Fibroblast of skin of left quadriceps (primary cell): Measurements from ENCODE around the gene STT3B.
"Not testable (repeated sequence)": the region's sequence is repeated elsewhere in the genome, so short reads cannot be mapped to it uniquely, and the experiment has no call there.

Experiments
- DNase-seq, 2 experiments: peaks; one replicate each; pipeline ENCODE4 v3.0.0-alpha.2; 2013; ENCODE audit warnings: low read depth in 2 of 2

STT3B gene

GRCh38 chr3:31592764-31593163, 60.0 kb downstream of the STT3B start:
- no peak for DNase-seq

DNA sequence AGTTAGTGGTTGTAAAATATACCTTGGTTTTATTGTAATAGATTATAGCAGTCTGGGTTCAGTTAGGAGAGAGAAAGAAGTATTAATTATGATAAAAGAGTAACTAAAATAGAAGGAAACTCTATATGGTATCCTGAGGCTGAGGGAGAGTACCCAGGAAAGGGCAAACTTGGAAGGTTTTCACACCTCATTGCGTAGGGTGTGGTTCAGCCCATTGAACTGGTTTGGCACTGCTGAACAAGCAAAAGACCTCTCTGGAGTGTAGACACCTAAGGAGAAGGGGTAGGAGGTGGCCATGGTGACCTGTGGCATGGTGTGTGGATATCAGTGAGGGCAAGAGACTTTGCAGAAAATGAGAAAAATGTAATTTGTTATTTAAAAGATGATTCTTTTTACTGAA, 63.5 kb downstream of the STT3B start:
- no peak for DNase-seq

GRCh38 chr3:31600431-31600830, 67.7 kb downstream of the STT3B start:
- no peak for DNase-seq

DNA sequence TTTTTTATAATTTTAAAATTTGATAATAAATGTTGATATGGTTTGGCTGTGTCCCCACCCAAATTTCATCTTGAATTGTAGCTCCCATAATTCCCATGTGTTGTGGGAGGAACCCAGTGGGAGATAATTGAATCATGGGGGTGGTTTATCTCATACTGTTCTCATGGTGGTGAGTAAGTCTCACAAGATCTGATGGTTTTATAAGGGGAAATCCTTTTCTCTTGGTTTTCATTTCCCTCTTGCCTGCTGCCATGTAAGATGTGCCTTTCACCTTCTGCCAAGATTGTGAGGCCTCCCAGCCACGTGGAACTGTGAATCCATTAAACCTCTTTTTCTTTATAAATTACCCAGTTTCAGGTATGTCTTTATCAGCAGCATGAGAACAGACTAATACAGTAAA, 72.6 kb downstream of the STT3B start:
- not testable (repeated sequence) for DNase-seq

DNA sequence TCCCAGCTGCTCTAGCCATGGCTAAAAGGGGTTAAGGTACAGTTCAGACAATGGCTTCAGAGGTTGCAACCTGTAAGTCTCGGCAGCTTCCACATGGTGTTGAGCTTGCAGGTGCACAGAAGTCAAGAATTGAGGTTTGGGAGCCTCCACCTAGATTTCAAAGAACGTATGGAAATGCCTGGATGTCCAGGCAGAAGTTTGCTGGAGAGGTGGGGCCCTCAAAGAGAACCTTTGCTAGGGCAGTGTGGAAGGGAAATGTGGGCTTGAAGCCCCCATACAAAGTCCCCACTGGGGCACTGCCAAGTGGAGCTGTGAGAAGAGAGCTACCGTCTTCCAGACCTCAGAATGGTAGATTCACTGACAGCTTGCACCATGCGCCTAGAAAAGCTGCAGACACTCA, 73.7 kb downstream of the STT3B start:
- DNase-seq: no peak

DNA sequence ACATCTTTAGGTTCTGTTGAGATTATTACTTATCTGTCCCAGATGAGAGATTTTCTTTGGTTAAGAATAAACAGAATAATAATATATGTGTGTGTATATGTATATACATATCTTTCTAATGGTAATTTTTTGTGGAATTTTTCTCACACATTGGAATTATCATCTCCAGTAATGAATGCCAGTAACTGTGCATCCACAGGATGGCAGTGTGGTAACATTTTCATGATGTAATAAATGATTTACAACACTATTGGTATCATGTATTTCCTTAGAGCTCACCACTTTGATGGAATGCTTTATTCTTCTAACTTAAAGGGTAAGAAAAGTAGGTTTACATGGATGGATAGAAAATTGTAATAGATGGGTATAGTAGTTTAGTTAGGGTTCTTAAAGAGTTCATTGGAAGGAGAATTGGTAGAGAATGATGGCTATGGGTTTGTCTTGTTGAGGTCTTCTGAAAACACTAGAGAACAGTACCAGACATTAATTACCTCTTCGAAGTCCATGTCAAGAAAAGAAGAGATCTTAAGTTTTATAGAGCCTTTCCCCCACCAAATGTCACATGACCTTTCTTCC, 78.1 kb downstream of the STT3B start:
- peak; percentile 6 to 20 for DNase-seq

- DNase-seq: no peak
Observed at GRCh38 chr3:31613177-31613576, 80.5 kb downstream of the STT3B start.

GRCh38 chr3:31613654-31614053, 80.9 kb downstream of the STT3B start:
- DNase-seq: no peak

- no peak for DNase-seq
Observed at GRCh38 chr3:31614162-31614921, 81.6 kb downstream of the STT3B start.

DNA sequence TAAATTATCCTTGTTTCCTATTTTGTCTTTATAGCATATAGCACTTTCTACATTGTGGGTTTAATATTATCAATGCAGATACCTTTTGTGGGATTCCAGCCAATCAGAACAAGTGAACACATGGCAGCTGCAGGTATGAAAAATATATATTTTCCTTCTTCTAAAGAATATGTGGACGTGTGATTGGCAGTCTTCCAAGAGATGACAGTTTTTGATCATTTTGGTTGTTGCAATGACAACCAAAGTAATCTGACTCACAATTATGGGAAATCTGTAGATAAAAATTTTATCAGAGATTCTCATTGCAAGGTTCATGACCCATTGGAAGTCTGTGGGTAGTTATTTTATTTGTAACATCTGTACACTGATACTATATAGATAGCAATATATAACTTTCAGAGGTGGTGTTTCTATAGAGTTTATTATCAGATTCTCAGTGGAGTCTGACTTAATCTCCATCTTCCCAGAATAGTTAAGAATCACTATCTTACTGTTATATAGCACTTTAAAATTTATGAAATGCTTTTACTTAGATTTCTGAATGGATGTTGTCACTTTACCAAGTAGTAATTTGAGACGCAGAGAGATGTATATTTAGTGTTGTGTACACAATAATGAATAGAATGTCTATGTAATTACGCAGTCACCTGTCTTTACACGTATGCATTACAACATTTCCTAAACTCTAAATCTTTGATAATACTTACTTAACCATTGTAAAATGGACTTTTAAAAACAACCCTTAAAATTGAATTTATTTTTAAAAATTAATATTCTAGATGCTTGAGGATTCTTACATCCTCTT, 82.5 kb downstream of the STT3B start:
- DNase-seq: no peak

DNA sequence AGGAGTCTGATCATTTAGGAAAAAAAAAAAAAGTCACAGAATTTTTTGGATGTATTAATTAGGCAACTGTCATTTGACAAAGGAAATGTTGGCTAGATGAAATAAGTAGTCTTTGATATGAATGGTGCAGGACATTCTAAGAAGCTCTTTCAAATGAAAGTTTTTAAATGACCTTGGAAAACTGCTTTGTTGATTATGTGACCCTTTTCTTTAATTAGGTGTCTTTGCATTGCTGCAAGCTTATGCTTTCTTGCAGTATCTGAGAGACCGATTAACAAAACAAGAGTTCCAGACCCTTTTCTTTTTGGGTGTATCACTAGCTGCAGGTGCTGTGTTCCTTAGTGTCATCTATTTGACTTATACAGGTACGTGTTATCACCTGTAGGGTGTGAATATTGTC, 84.0 kb downstream of the STT3B start:
- DNase-seq: no peak

DNA sequence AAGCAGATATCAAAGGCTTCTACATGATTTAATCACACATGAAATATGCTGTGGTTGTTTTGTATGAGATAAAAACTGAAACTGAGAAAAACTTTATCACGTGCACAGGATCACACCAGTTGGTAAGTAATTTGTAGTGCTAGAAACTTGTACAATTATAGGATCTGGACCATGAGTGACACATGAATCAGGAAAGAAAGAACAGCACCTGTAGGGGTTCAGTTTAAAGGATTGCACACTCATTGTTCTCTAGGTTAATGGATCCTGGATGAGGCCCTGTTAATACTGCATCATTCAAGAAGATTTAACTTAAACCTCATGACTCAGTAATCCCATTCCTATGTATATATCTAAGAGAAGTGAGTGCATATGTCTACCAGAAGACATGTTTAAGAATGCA, 87.9 kb downstream of the STT3B start:
- no peak for DNase-seq

GRCh38 chr3:31621314-31621713, 88.6 kb downstream of the STT3B start:
- no peak for DNase-seq

DNA sequence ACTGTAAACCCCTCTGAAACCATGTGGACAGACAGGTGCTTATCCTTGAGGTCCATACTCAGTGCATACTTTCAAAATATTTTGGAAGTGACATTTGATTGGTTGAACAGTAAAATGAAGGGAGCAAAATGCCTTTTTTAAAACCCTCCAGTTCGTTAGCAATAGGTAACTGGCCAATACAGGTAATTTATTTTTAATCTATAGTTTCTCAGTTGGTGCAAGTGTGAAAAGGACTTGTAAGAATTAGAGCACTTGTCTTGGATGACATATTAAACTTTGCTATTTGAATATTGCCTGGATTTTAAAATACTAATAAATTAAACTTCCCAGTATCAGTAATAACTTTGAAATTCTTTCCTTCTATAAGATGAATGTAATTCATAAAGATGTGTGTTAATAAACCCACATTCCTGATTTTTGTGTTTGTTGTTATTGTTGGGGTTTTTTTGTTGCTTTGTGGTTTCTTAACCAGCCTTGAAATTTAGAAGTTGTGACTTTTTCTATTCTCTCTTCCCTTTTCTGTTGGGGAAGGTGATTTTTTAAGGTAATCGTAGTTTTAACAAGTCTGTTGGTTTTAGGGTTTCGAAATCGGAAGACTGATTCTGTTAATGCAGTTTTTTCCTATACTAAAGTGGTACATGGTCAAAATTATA, 90.0 kb downstream of the STT3B start:
- DNase-seq: no peak

DNA sequence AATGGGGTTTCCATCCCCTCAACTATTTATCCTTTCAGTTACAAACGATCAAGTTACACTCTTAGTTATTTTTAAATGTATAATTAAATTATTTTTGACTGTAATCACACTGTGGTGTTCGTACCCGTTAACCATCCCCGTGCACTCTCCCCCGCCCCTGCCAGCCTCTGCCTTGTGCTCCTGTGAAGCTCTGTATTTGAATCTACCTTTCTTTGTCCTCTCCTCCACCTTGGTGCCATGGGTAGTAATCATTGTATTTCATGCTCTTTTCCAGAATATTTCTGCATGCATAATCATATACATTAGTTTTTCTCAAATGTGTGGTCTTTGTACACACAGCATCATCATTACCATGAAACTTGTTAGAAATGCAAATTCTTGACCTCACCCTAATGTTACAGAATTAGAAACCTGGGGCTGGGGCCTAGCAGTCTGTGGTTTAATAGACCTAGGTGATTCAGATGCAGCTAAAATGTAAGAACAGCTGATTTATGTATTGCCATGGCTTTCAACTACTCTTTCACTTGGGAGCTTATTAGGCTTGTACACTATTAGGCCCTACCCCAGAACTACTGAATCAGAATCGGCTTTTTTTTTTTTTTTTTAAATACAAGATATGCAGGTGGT, 91.5 kb downstream of the STT3B start:
- DNase-seq: no peak

DNA sequence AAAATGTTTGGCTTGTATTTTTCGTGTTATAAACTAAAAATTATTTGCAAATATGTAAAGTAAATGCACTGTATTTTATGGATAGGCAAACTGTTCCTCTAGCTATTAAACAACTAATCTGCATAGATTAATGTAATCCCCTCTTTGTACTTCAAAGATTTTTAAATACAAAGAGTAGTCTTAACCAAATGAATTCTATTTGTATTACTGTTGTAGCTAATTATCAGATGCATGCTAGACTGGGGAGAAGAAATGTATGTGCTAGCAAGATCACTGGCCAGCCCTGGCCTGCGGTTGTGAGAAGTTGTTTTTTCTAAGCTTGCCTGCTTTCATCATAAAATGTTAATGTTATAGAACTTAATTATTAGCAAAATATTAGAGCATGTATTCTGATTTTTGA, 92.6 kb downstream of the STT3B start:
- no peak for DNase-seq

- no peak for DNase-seq
Observed at GRCh38 chr3:31629054-31629453, 96.3 kb downstream of the STT3B start.

GRCh38 chr3:31634476-31634875, 101.8 kb downstream of the STT3B start:
- peak; percentile 27 to 34 for DNase-seq

- DNase-seq: no peak
Observed at GRCh38 chr3:31635545-31635944, 102.8 kb downstream of the STT3B start.

DNA sequence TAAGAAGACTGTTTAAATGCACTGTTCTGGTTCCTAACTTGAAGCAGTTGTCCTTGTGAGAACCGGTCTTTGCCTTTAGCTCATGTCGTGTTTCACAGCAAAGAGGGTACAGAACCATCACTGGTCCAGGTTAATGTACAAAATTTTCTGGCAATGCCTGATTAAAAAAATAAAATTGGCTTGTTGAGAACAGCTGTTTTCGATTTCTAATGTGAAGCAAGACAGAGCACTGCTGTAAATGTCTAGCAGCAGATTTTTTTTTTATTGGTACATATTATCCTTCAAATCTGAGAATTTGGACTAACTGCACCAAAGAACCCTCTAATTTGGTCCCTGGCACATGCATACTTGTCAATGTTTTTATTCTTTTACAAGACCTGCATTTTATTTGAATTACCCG, 103.3 kb downstream of the STT3B start:
- no peak for DNase-seq

GRCh38 chr3:31636694-31637442, 104.1 kb downstream of the STT3B start:
- no peak for DNase-seq
